ENCODE measurements around the gene STUM. TPM values are rescaled to one million over a fixed set of nuclear protein-coding genes. Genes with fewer than 3 reads are reported as not detected.
"Not testable (repeated sequence)": the region's sequence is repeated elsewhere in the genome, so short reads cannot be mapped to it uniquely, and the experiment has no call there.

The STUM gene
- polyA plus RNA-seq, 3 donors: 0.64 to 3.1 (median 1.5) TPM

- no peak overlapping the region for H3K27ac ChIP-seq (ENCODE audit: low read depth, low read length)
- WGBS, 3 donors: 88 to 95% (median 89%) methylated on average over 1 of the region's 1 CpG
These were observed 59.3 kb downstream of the STUM start for GRCh38 chr1:226607821-226608220.

- WGBS, 3 donors: 53 to 58% (median 58%) methylated on average over 18 of the region's 18 CpGs
- no peak overlapping the region for H3K27ac ChIP-seq (ENCODE audit: low read depth, low read length)
These were observed 60.3 kb downstream of the STUM start for GRCh38 chr1:226608699-226609505.

- 67 to 76% (median 71%) methylated on average over 11 of the region's 11 CpGs for WGBS, 3 donors
- H3K27ac ChIP-seq (ENCODE audit: low read depth, low read length): no peak overlapping the region
These were observed 61.4 kb downstream of the STUM start for GRCh38 chr1:226609836-226610455.

GRCh38 chr1:226610671-226611070 lies 62.1 kb downstream of the STUM start:
- 88 to 92% (median 89%) methylated on average over 7 of the region's 7 CpGs for WGBS, 3 donors
- H3K27ac ChIP-seq (ENCODE audit: low read depth, low read length): no peak overlapping the region

- no peak overlapping the region for H3K27ac ChIP-seq (ENCODE audit: low read depth, low read length)
- WGBS, 3 donors: 64 to 71% (median 67%) methylated on average over 8 of the region's 8 CpGs
These were observed 62.7 kb downstream of the STUM start for GRCh38 chr1:226611301-226611700.

GRCh38 chr1:226611980-226612379 lies 63.4 kb downstream of the STUM start:
- H3K27ac ChIP-seq (ENCODE audit: low read depth, low read length): not testable (repeated sequence)
- WGBS, 3 donors: 83 to 85% (median 84%) methylated on average over 6 of the region's 6 CpGs

- H3K27ac ChIP-seq (ENCODE audit: low read depth, low read length): no peak overlapping the region
- WGBS, 3 donors: 88 to 91% (median 89%) methylated on average over 9 of the region's 9 CpGs
These were observed 67.3 kb downstream of the STUM start for GRCh38 chr1:226615876-226616275.

- WGBS, 3 donors: 68 to 85% (median 83%) methylated on average over 1 of the region's 1 CpG
- H3K27ac ChIP-seq (ENCODE audit: low read depth, low read length): no peak overlapping the region
These were observed 68.1 kb downstream of the STUM start for GRCh38 chr1:226616636-226617035.

- 78 to 92% (median 90%) methylated on average over 8 of the region's 8 CpGs for WGBS, 3 donors
- H3K27ac ChIP-seq (ENCODE audit: low read depth, low read length): no peak overlapping the region
These were observed 68.5 kb downstream of the STUM start for GRCh38 chr1:226617109-226617508.

- 79 to 95% (median 92%) methylated on average over 1 of the region's 1 CpG for WGBS, 3 donors
- H3K27ac ChIP-seq (ENCODE audit: low read depth, low read length): not testable (repeated sequence)
These were observed 69.2 kb downstream of the STUM start for GRCh38 chr1:226617719-226618118.

- WGBS, 3 donors: 67 to 90% (median 82%) methylated on average over 5 of the region's 5 CpGs
- H3K27ac ChIP-seq (ENCODE audit: low read depth, low read length): no peak overlapping the region
These were observed 69.8 kb downstream of the STUM start for GRCh38 chr1:226618380-226618779.

- no peak overlapping the region for H3K27ac ChIP-seq (ENCODE audit: low read depth, low read length)
- WGBS, 3 donors: 86 to 93% (median 89%) methylated on average over 7 of the region's 7 CpGs
These were observed 70.5 kb downstream of the STUM start for GRCh38 chr1:226619031-226619430.

GRCh38 chr1:226622012-226622411 lies 73.4 kb downstream of the STUM start:
- no peak overlapping the region for H3K27ac ChIP-seq (ENCODE audit: low read depth, low read length)

GRCh38 chr1:226624526-226624925 lies 76.0 kb downstream of the STUM start:
- 88 to 90% (median 90%) methylated on average over 5 of the region's 5 CpGs for WGBS, 3 donors
- no peak overlapping the region for H3K27ac ChIP-seq (ENCODE audit: low read depth, low read length)

GRCh38 chr1:226625326-226625725 lies 76.8 kb downstream of the STUM start:
- 79 to 88% (median 82%) methylated on average over 6 of the region's 6 CpGs for WGBS, 3 donors
- H3K27ac ChIP-seq (ENCODE audit: low read depth, low read length): no peak overlapping the region

GRCh38 chr1:226625832-226626576 lies 77.4 kb downstream of the STUM start:
- WGBS, 3 donors: 74 to 78% (median 74%) methylated on average over 10 of the region's 10 CpGs
- H3K27ac ChIP-seq (ENCODE audit: low read depth, low read length): no peak overlapping the region

GRCh38 chr1:226626577-226626956 lies 78.0 kb downstream of the STUM start:
- H3K27ac ChIP-seq (ENCODE audit: low read depth, low read length): no peak overlapping the region
- 0 to 4% (median 2%) methylated on average over 11 of the region's 11 CpGs for WGBS, 3 donors

GRCh38 chr1:226627050-226627755 lies 78.6 kb downstream of the STUM start:
- 71 to 87% (median 75%) methylated on average over 6 of the region's 6 CpGs for WGBS, 3 donors
- no peak overlapping the region for H3K27ac ChIP-seq (ENCODE audit: low read depth, low read length)
